HepG2 (cell line): ENCODE results near the gene DHCR7.

Experiments used
- HOXA7 ChIP-seq: sonication (generic); formaldehyde crosslinking; IDR thresholded peaks from 2 replicates; pipeline ENCODE4 v1.8.1; 2022; ENCODE audit warnings: mild to moderate bottlenecking, missing genetic modification reagents, moderate library complexity
- NR3C1 ChIP-seq: sonication (generic); formaldehyde crosslinking; IDR thresholded peaks from 2 replicates; pipeline ENCODE4 v1.4.0; 2020; ENCODE audit warnings: missing genetic modification reagents
- U2AF2 ChIP-seq: fragments of 200-400 bp; formaldehyde crosslinking; IDR thresholded peaks from 2 replicates; pipeline ENCODE4 v1.6.1; 2017; ENCODE audit warnings: low read depth, mild to moderate bottlenecking, low read length
- USF2 ChIP-seq, 2 experiments: sonication (generic) in 1 of 2; formaldehyde crosslinking in 1 of 2; IDR thresholded peaks; 2 replicates each; pipeline versions ENCODE4 v1.5.1 to v1.6.1; 2011 to 2020; ENCODE audit warnings: borderline replicate concordance in 1 of 2, low read depth in 1 of 2, low read length in 1 of 2, mild to moderate bottlenecking in 1 of 2, missing genetic modification reagents in 1 of 2, moderate library complexity in 1 of 2
- ZNF224 ChIP-seq: sonication (generic); formaldehyde crosslinking; IDR thresholded peaks from 2 replicates; pipeline ENCODE4 v1.5.0; 2020; ENCODE audit warnings: mild to moderate bottlenecking, missing genetic modification reagents
- ZNF512 ChIP-seq: sonication (generic); formaldehyde crosslinking; IDR thresholded peaks from 2 replicates; pipeline ENCODE4 v1.4.0; 2020; ENCODE audit warnings: mild to moderate bottlenecking, missing genetic modification reagents
- TF ChIP-seq, protein P1 (sequence below): sonication (generic); formaldehyde crosslinking; IDR thresholded peaks from 2 replicates; pipeline ENCODE4 v1.4.0; 2020; ENCODE audit warnings: missing genetic modification reagents

DNA sequence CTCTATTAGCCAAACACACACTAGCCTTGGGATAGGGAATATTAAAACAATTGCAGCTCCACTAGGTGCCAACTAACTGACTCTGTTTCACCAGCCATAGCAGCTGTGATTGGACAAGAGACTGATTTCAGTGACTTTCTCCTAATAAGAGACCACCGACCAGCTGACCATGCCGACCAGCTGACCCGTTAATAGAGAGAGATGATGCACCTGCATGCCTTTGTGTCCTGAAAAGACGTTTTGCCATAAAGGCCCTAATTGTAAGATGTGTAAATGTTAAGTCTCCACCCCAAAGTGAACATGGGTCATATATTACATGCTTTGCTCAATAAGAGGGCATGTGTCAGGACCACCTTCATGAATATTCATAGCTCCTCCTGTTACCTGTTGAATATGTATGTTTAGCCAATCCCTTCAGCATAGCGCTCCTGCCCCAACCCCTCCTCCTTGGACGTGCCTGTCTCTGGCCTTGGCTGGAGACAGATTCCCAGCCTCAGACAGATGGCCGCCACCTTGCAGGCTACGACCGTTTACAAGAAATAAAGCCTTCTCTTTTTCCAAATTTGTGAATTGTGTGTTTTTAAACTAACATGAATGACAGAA lies 3.5 kb upstream of the DHCR7 start:
- TF ChIP-seq ZNF224 (no peak), NR3C1 (no peak), USF2 (IDR thresholded peaks at IDR 0.05; ENCODE audit: low read depth, low read length) (no peak), USF2 (CRISPR knock-in tag; IDR thresholded peaks at IDR 0.05; ENCODE audit: borderline replicate concordance) (no peak), ZNF512 (CRISPR knock-in tag) (no peak), U2AF2 (no peak), HOXA7 (CRISPR knock-in tag) (no peak)
- TF ChIP-seq, protein P1, sequence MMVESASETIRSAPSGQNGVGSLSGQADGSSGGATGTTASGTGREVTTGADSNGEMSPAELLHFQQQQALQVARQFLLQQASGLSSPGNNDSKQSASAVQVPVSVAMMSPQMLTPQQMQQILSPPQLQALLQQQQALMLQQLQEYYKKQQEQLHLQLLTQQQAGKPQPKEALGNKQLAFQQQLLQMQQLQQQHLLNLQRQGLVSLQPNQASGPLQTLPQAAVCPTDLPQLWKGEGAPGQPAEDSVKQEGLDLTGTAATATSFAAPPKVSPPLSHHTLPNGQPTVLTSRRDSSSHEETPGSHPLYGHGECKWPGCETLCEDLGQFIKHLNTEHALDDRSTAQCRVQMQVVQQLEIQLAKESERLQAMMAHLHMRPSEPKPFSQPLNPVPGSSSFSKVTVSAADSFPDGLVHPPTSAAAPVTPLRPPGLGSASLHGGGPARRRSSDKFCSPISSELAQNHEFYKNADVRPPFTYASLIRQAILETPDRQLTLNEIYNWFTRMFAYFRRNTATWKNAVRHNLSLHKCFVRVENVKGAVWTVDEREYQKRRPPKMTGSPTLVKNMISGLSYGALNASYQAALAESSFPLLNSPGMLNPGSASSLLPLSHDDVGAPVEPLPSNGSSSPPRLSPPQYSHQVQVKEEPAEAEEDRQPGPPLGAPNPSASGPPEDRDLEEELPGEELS (CRISPR knock-in tag), result no peak
